Effector memory CD4-positive, alpha-beta T cell (primary cell): Measurements from ENCODE around the gene RPUSD3.
A peak's percentile ranks its signal among the peaks of the same experiment; 100 is the strongest.

ENCODE experiments used
- DNase-seq, 3 donors: peaks; one replicate each; pipeline ENCODE4 v3.0.0-alpha.2; 2020
- H3K27ac ChIP-seq: 2 replicates; pipeline ENCODE4 v1.7.0; 2013; ENCODE audit warnings: mild to moderate bottlenecking, low read length, moderate library complexity; ENCODE audit not compliant: insufficient read depth, poor library complexity, severe bottlenecking
- H3K27me3 ChIP-seq: replicated peaks from 2 replicates; pipeline ENCODE4 v1.7.0; 2013; ENCODE audit warnings: mild to moderate bottlenecking, low read length; ENCODE audit not compliant: insufficient read depth, control insufficient read depth, poor library complexity, severe bottlenecking
- H3K36me3 ChIP-seq: 2 replicates; pipeline ENCODE4 v1.7.0; 2013; ENCODE audit warnings: mild to moderate bottlenecking, low read length, moderate library complexity; ENCODE audit not compliant: control insufficient read depth, insufficient read depth
- H3K4me1 ChIP-seq: 2 replicates; pipeline ENCODE4 v1.7.0; 2013; ENCODE audit warnings: low read length, mild to moderate bottlenecking; ENCODE audit not compliant: control insufficient read depth, insufficient read depth, poor library complexity, severe bottlenecking
- H3K4me3 ChIP-seq: 2 replicates; pipeline ENCODE4 v1.7.0; 2013; ENCODE audit warnings: low read length, low read depth, mild to moderate bottlenecking; ENCODE audit not compliant: insufficient read depth, poor library complexity, severe bottlenecking
- H3K9me3 ChIP-seq: 2 replicates; pipeline ENCODE4 v1.7.0; 2013; ENCODE audit warnings: mild to moderate bottlenecking, low read length, moderate library complexity; ENCODE audit not compliant: control insufficient read depth

RPUSD3 gene

DNA sequence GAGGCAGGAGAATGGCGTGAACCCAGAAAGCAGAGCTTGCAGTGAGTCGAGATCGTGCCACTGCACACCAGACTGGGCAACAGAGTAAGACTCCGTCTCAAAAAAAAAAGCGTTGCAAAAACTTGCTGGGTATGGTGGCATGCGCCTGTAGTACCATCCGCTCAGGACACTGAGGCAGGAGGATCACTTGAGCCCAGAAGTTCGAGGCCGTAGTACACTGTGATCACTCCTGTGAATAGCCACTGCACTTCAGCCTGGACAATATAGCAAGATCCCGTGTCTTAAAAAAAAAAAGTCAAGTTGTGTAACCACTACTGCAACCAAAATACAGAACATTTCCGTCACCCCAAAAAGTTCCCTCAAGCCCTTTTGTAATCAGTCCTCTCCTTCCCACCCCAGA, 49.4 kb downstream of the RPUSD3 start:
- Histone ChIP-seq H3K4me3 (no peak overlapping the region), H3K27ac (peak overlapping the region; percentile 97), H3K36me3 (peaks cover 34% of the 10 kb centered on the region), H3K9me3 (no peaks in the 10 kb centered on the region), H3K27me3 (no peaks in the 10 kb centered on the region), H3K4me1 (peaks cover 30% of the 10 kb centered on the region)
- no peak for DNase-seq

DNA sequence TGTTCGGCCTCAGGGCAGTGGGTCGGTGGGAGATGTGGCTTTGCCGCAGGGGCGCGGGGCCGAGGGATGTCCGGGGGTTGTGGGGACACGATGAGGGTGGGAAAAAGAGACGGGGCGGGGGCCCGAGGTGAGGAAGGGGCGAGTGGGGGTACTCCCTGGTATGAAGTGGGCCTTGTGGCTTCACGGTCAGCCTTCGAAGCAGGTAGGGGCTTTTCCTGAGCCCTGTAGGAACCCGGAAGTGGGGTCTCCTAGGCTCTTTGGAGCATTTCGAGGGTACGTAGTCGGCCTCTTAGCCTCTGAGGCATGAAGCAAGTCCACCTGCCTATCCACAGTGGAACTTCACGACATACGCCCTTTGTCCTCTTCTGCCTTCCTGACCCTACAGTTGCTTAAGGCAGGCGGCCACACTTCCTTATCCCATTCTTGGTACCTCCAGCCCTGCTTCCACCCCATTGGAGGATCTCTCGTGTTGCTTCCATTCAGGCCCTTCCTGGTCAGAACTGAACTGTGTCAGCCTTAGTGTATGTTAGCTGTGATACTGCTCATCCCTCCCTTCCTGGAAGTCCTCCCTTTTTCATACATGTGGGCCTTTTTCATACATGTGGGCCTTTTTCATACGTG, 50.5 kb downstream of the RPUSD3 start:
- H3K36me3 ChIP-seq = peaks cover 31% of the 10 kb centered on the region
- H3K4me1 ChIP-seq = peaks cover 30% of the 10 kb centered on the region
- peak overlapping the region; percentile 97 for H3K27ac ChIP-seq
- H3K27me3 ChIP-seq = no peaks in the 10 kb centered on the region
- peak overlapping the region; percentile 98 for H3K4me3 ChIP-seq
- peak in 2 of 3 donors; percentile 11 to 30 for DNase-seq
- no peaks in the 10 kb centered on the region for H3K9me3 ChIP-seq

DNA sequence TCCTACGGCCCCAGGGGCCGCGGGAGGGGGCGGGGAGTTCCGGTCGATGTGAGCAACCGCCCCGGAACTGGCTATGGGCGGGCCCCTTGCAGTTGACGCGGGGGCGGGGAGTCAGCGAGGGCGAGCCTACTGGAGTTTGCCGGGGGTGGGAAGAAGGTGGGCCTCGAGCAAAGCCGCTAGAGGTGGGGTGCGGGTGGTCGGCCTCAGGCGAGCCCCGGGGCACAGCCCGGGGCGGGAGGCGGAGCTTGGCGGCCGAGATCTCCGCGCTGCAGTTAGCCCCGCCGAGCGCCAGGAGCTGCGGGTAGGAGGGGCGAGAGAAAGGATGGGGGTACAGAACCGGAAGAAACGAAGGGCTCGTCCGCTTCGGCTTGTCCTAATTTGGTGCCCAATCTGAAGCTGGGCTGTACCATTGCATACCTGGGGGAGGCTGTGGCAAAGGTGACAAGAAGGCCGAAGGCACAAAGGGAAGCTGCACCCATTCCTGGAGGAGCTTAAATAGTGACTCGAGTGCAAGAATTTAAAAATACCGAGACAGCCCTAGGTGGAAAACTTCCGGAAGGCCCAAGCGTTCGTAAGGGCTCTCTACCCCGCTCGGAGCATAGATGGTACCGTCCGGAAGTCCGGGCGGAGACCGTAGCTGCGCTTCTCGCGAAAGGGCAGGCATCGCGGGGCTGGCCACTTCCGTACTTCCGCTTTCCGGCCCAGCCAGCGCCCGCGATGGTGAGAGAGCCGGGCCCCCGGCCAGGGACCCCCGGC, 51.2 kb downstream of the RPUSD3 start, which contains the start of the genes ARPC4 and TADA3:
ARPC4 (plus strand) TSS at position 678 of the 756 bp plus-strand sequence; CDS start at position 718, 40 bp downstream.
TADA3 (minus strand) TSS at position 69 of the 756 bp plus-strand sequence. CDS start 1,007 bp downstream, outside the sequence.
- Histone ChIP-seq H3K27me3 (no peaks in the 10 kb centered on the region), H3K9me3 (no peaks in the 10 kb centered on the region), H3K4me1 (peaks cover 30% of the 10 kb centered on the region), H3K36me3 (peaks cover 24% of the 10 kb centered on the region), H3K27ac (peak within 1 kb of the TSS; percentile 97), H3K4me3 (peak within 1 kb of the TSS; percentile 98)
- peak; percentile 76 to 86 (median 85) for DNase-seq

DNA sequence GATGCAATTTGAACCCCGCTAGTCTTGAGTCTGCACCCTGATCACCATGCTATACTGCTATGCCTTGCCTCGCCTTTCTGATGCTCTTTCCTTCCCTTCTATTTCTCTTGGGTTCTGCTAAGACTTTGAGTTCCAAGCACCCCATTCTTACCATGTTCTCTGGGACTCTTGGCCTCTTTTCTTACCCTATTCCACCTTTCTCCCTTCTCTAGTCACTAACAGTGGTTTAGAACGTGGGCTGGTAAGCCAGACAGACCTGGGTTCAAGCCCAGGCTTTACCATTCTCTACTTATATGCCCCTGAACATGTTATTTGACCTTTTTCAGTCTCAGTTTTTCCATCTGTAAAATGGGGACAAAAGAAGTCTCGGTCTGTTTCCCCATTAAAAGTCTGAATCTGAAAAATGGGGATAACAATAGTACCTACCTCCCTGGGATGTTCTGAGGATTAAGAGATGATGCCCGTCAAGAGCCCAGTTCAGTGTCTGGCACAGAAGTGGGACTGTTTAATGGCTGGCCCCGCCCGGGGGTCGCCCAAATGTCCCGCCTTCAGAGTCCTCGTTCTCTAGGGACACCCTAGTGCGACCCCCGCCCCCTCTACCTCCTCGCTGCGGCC, 51.9 kb downstream of the RPUSD3 start:
- H3K9me3 ChIP-seq = no peaks in the 10 kb centered on the region
- no peaks in the 10 kb centered on the region for H3K27me3 ChIP-seq
- H3K4me3 ChIP-seq = peak overlapping the region; percentile 98
- peak overlapping the region; percentile 97 for H3K27ac ChIP-seq
- no peak for DNase-seq
- peaks cover 30% of the 10 kb centered on the region for H3K4me1 ChIP-seq
- H3K36me3 ChIP-seq = peaks cover 18% of the 10 kb centered on the region

DNA sequence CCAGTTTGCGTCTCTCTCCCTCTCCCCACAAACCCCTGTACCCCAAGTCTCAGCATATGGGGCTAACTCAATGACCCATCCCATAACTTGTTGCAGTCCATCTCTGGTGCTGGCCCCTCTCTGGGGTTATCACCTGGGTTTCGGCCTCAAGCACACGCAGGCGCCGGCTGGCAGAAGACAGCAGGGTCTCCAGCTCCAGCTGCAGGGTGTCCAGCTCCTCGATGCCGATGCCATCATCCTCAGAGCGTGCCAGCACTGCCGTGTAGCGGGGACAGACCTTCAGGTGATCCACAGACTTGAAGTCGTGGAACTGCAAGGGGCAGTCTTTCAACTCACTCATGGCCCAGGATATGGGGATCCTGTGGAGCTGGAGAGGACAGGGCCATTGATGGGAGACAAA, 52.7 kb downstream of the RPUSD3 start:
- Histone ChIP-seq H3K36me3 (peaks cover 25% of the 10 kb centered on the region), H3K27ac (no peak overlapping the region), H3K9me3 (no peaks in the 10 kb centered on the region), H3K27me3 (no peaks in the 10 kb centered on the region), H3K4me3 (peak overlapping the region; percentile 98), H3K4me1 (peaks cover 28% of the 10 kb centered on the region)
- DNase-seq = no peak
